NT2/D1 (cell line): Measurements from ENCODE around the gene DNM3.

Experiments
- SUZ12 ChIP-seq: IDR thresholded peaks from 2 replicates; pipeline ENCODE4 v1.6.1; 2011; ENCODE audit not compliant: insufficient read length, insufficient read depth; ENCODE audit errors: extremely low read depth
- YY1 ChIP-seq: IDR thresholded peaks from 2 replicates; pipeline ENCODE4 v1.6.1; 2011; ENCODE audit not compliant: insufficient read length, insufficient read depth

DNA sequence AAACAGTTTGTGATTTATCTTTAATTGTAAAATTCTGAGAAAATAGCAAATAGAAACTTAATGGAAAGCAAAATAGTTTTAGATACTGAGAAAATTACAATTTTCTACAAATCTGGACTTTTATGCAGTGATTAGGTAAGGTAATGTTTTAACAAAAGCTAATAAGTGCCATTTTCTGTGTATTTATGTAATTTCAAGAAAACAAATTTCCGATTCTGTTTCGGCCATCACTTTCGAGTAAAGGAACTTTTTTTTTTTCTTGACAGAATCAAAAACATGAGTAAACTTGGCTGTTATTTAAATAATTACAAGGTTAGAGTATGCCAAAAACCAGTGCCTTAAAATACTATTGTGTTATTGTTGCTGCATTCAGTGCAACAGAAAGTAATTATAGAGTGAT is 298.8 kb downstream of the DNM3 start:
- no peak for TF ChIP-seq YY1
- TF ChIP-seq SUZ12, result no peak
